ENCODE data around the gene AVL9. TPM values are rescaled to one million over a fixed set of nuclear protein-coding genes. Genes with fewer than 3 reads are reported as not detected.

The AVL9 gene
- total and polyA plus RNA-seq, 10 donors = 8.4 to 54.8 (median 34.3) TPM

GRCh38 chr7:32458025-32458424, 37.3 kb upstream of the AVL9 start:
- 31 to 64% (median 46%) methylated on average over 3 of the region's 3 CpGs for WGBS, 5 donors
- Histone ChIP-seq H3K9me3 (no peaks in the 10 kb centered on the region), H3K36me3 (no peaks in the 10 kb centered on the region), H3K27ac (no peak overlapping the region), H3K4me1 (no peaks in the 10 kb centered on the region), H3K27me3 (replicated peaks in 1 of 7) (peaks cover 0 to 9% (median 0%) of the 10 kb centered on the region in 7 donors), H3K4me3 (no peak overlapping the region)
- TF ChIP-seq POLR2AphosphoS5 (IDR thresholded peaks at IDR 0.05) = no peak
- no peak for TF ChIP-seq POLR2A (IDR thresholded peaks at IDR 0.05)
- TF ChIP-seq CTCF (IDR thresholded peaks at IDR 0.05 in 8 of 11, conservative IDR thresholded peaks at IDR 0.05 in 3 of 11) = no peak
- intact Hi-C loops (cut with DNase I; ENCODE audit: low total_unique reads) = no loop called here
- no peak for DNase-seq

- H3K9me3 ChIP-seq = no peaks in the 10 kb centered on the region
- no peaks in the 10 kb centered on the region for H3K36me3 ChIP-seq
- H3K4me1 ChIP-seq = no peaks in the 10 kb centered on the region
- peaks cover 0 to 3% (median 0%) of the 10 kb centered on the region in 7 donors for H3K27me3 ChIP-seq (replicated peaks in 1 of 7)
- H3K27ac ChIP-seq = no peak overlapping the region
- TF ChIP-seq POLR2A (IDR thresholded peaks at IDR 0.05) = no peak
- TF ChIP-seq CTCF (IDR thresholded peaks at IDR 0.05 in 8 of 11, conservative IDR thresholded peaks at IDR 0.05 in 3 of 11) = no peak
- TF ChIP-seq POLR2AphosphoS5 (IDR thresholded peaks at IDR 0.05) = no peak
- WGBS, 5 donors = 78 to 99% (median 81%) methylated on average over 2 of the region's 2 CpGs
- H3K4me3 ChIP-seq = no peak overlapping the region
- DNase-seq = no peak
- intact Hi-C loops (cut with DNase I; ENCODE audit: low total_unique reads) = no loop called here
Observed at GRCh38 chr7:32459788-32460187, 35.5 kb upstream of the AVL9 start.

- H3K9me3 ChIP-seq = no peaks in the 10 kb centered on the region
- TF ChIP-seq POLR2A (IDR thresholded peaks at IDR 0.05) (no peak), POLR2AphosphoS5 (IDR thresholded peaks at IDR 0.05) (no peak), CTCF (IDR thresholded peaks at IDR 0.05 in 8 of 11, conservative IDR thresholded peaks at IDR 0.05 in 3 of 11) (no peak)
- 71 to 87% (median 84%) methylated on average over 2 of the region's 2 CpGs for WGBS, 5 donors
- H3K36me3 ChIP-seq = no peaks in the 10 kb centered on the region
- no peak overlapping the region for H3K27ac ChIP-seq
- no peak overlapping the region for H3K4me3 ChIP-seq
- no peaks in the 10 kb centered on the region for H3K4me1 ChIP-seq
- peaks cover 0 to 3% (median 0%) of the 10 kb centered on the region in 7 donors for H3K27me3 ChIP-seq (replicated peaks in 1 of 7)
- intact Hi-C loops (cut with DNase I; ENCODE audit: low total_unique reads) = no loop called here
- no peak for DNase-seq
Observed at GRCh38 chr7:32461484-32461883, 33.8 kb upstream of the AVL9 start.

GRCh38 chr7:32462451-32462850, 32.8 kb upstream of the AVL9 start:
- H3K4me3 ChIP-seq = no peak overlapping the region
- no peaks in the 10 kb centered on the region for H3K4me1 ChIP-seq
- H3K27me3 ChIP-seq (replicated peaks in 1 of 7) = peaks cover 0 to 3% (median 0%) of the 10 kb centered on the region in 7 donors
- H3K9me3 ChIP-seq = no peaks in the 10 kb centered on the region
- no peak for DNase-seq
- TF ChIP-seq CTCF (IDR thresholded peaks at IDR 0.05 in 8 of 11, conservative IDR thresholded peaks at IDR 0.05 in 3 of 11) = no peak
- TF ChIP-seq POLR2A (IDR thresholded peaks at IDR 0.05) = no peak
- no peak for TF ChIP-seq POLR2AphosphoS5 (IDR thresholded peaks at IDR 0.05)
- intact Hi-C loops (cut with DNase I; ENCODE audit: low total_unique reads) = no loop called here
- no peaks in the 10 kb centered on the region for H3K36me3 ChIP-seq
- no peak overlapping the region for H3K27ac ChIP-seq
